Measurements from ENCODE around the gene MIB1. TPM values are rescaled to one million over a fixed set of nuclear protein-coding genes. Genes with fewer than 3 reads are reported as not detected.
A peak's percentile ranks its signal among the peaks of the same experiment; 100 is the strongest.

MIB1 gene
- total and polyA plus RNA-seq, 2 experiments from 2014 or later: 10.8 to 56.7 TPM

- no peaks in the 10 kb centered on the region for H3K27me3 Mint-ChIP-seq (ENCODE audit: insufficient read depth, low read depth, poor library complexity)
- Histone ChIP-seq H3K27ac (ENCODE audit: low read depth) (no peak overlapping the region), H3K79me2 (replicated peaks; ENCODE audit: insufficient read depth) (peaks cover 88% of the 10 kb centered on the region), H3F3A (replicated peaks; ENCODE audit: low read depth) (no peaks in the 10 kb centered on the region), H4K20me1 (replicated peaks; ENCODE audit: insufficient read depth) (peaks cover 14% of the 10 kb centered on the region; the same call in 1 of the 2 replicates), H2AFZ (no peak overlapping the region), H3K36me3 (ENCODE audit: insufficient read depth) (0 out of 2 replicates have a peak, but pooled peaks cover 4% of the 10 kb centered on the region), H3K4me3 (no peak overlapping the region), H3K27me3 (ENCODE audit: insufficient read depth) (no peaks in the 10 kb centered on the region), H3K4me1 (ENCODE audit: insufficient read depth) (peaks cover 17% of the 10 kb centered on the region), H3K4me2 (peak overlapping the region; percentile 29; the same call in 1 of the 2 replicates), H3K9me2 (ENCODE audit: insufficient read depth) (no peaks in the 10 kb centered on the region)
- no peak for ATAC-seq
- no peak for DNase-seq (ENCODE audit: low spot score)
- H3K4me1 Mint-ChIP-seq: peaks cover 31% of the 10 kb centered on the region
- TF ChIP-seq POLR2AphosphoS5 (IDR thresholded peaks at IDR 0.05; ENCODE audit: low read depth) (no peak), REST (IDR thresholded peaks at IDR 0.05; ENCODE audit: unreplicated experiment) (no peak), CREB1 (CRISPR knock-in tag; IDR thresholded peaks at IDR 0.05; ENCODE audit: low read depth) (no peak), NANOG (IDR thresholded peaks at IDR 0.05; ENCODE audit: borderline replicate concordance) (no peak), EZH2phosphoT487 (IDR thresholded peaks at IDR 0.05; ENCODE audit: unreplicated experiment) (no peak), ZNF331 (CRISPR knock-in tag; IDR thresholded peaks at IDR 0.05; ENCODE audit: low read depth) (no peak), ETS1 (IDR thresholded peaks at IDR 0.05) (no peak), STAT1 (IDR thresholded peaks at IDR 0.05; ENCODE audit: unreplicated experiment) (no peak), EZH2 (IDR thresholded peaks at IDR 0.05; ENCODE audit: low read depth, unreplicated experiment) (no peak), ZNF114 (CRISPR knock-in tag; IDR thresholded peaks at IDR 0.05) (no peak), CTCF (conservative IDR thresholded peaks at IDR 0.05; ENCODE audit: low read depth in 2 of 2) (no peak), ZNF462 (CRISPR knock-in tag; IDR thresholded peaks at IDR 0.05) (no peak)
- no peak overlapping the region for H3K4me3 Mint-ChIP-seq
- H3K9me3 Mint-ChIP-seq: no peaks in the 10 kb centered on the region
- H3K36me3 Mint-ChIP-seq (ENCODE audit: low read depth): peaks cover 12% of the 10 kb centered on the region
- no peak overlapping the region for H3K27ac Mint-ChIP-seq
These were observed 21.0 kb downstream of the MIB1 start for GRCh38 chr18:21761471-21762115.

Data from GM23338 (cell line).